NB4 (cell line): ENCODE results near the gene SYDE2.

Experiments used
- DNase-seq: peaks from one replicate; pipeline ENCODE4 v3.0.0; 2010; ENCODE audit warnings: low read depth
- H3K4me3 ChIP-seq: one replicate; pipeline ENCODE4 v1.5.1; 2011; ENCODE audit warnings: mild to moderate bottlenecking, low read depth, low read length, moderate library complexity
- CTCF ChIP-seq: IDR thresholded peaks from one replicate; pipeline ENCODE4 v1.5.1; 2012; ENCODE audit warnings: low read depth, low read length
- MAX ChIP-seq: IDR thresholded peaks from 2 replicates; pipeline ENCODE4 v1.6.1; 2011; ENCODE audit warnings: low read depth, low read length
- MYC ChIP-seq: IDR thresholded peaks from 2 replicates; pipeline ENCODE4 v1.6.1; 2011; ENCODE audit warnings: low read depth, low read length
- POLR2A ChIP-seq: IDR thresholded peaks from 2 replicates; pipeline ENCODE4 v1.6.1; 2011; ENCODE audit warnings: mild to moderate bottlenecking; ENCODE audit not compliant: insufficient read length; ENCODE audit errors: extremely low read depth

SYDE2 gene

GRCh38 chr1:85168884-85169283 is 31.9 kb downstream of the SYDE2 start:
- DNase-seq, result no peak
- no peak for TF ChIP-seq POLR2A
- no peak for TF ChIP-seq CTCF
- TF ChIP-seq MYC, result no peak
- no peak for TF ChIP-seq MAX
- H3K4me3 ChIP-seq, result no peak overlapping the region

GRCh38 chr1:85166351-85166750 is 34.5 kb downstream of the SYDE2 start:
- TF ChIP-seq MAX, result no peak
- no peak for TF ChIP-seq CTCF
- no peak for TF ChIP-seq POLR2A
- TF ChIP-seq MYC, result no peak
- H3K4me3 ChIP-seq, result no peak overlapping the region

GRCh38 chr1:85158910-85159309 is 41.9 kb downstream of the SYDE2 start:
- no peak for TF ChIP-seq MYC
- no peak for TF ChIP-seq POLR2A
- TF ChIP-seq MAX, result no peak
- no peak for TF ChIP-seq CTCF
- DNase-seq, result no peak

More at GRCh38 chr1:85166351-85166750, 34.5 kb downstream of the SYDE2 start:
- no peak for DNase-seq

GRCh38 chr1:85157436-85157835 is 43.4 kb downstream of the SYDE2 start:
- DNase-seq, result no peak
- TF ChIP-seq MAX, result no peak
- H3K4me3 ChIP-seq, result no peak overlapping the region

More at GRCh38 chr1:85158910-85159309, 41.9 kb downstream of the SYDE2 start:
- H3K4me3 ChIP-seq, result no peak overlapping the region

DNA sequence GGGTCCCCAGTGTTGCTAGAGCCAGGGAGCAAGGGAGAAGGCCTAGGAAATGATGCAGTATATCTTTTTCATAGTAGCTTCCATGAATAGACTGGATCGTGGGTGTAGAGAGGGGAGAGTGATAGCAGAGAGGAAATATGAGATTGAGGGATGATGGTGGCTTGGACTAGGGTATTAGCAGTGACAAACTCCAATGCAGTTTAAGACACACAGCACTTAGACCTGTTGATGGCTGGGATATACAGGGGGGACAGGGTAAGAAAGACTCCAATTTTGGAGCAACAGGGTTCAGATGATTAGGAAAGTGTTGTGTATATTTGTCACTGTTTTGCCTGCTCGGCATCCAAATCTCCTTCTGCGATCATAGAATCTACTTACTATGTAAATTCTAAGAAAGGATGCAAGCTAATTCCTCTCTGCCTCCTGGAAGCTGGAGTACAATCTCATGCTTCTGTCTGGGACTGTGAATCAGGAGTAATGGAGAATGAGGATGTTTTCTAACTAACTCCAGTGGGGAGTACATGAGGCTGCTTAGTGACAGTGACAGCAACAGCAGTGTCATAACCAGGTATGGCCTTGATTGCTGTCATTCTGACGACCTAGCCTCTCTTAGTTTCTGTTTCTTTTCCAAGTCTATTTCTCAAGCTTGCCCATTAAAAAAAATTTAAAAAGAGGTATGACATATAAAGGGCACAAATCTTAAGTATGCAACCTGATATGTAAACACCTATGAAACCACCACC is 47.5 kb downstream of the SYDE2 start:
- DNase-seq, result no peak
- no peak for TF ChIP-seq CTCF
- TF ChIP-seq POLR2A, result no peak
- TF ChIP-seq MAX, result no peak
- TF ChIP-seq MYC, result no peak

DNA sequence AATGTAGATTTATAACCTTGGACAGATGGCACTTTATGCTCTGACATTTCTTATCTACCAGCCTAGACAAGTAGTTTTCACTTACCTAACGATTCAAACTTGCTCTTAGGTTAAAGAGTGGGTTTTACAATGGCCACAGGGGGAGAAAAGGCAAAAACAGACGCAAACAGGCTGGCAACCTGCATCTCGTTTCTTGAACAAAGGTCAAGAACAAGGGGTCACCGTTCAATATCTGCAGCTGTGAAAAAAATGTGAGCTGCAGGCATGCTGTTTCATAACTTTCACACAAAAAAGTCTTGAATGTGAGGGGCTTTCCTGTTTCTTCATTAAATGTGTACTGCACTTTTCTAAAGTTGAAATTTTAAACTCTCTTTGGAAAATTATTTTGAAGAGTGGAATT is 49.4 kb downstream of the SYDE2 start:
- H3K4me3 ChIP-seq, result no peak overlapping the region
- TF ChIP-seq MYC (no peak), CTCF (no peak), POLR2A (no peak), MAX (no peak)
- no peak for DNase-seq

More for the DNA sequence above, 47.5 kb downstream of the SYDE2 start:
- H3K4me3 ChIP-seq, result no peak overlapping the region
